ES-I3 (cell line): Measurements from ENCODE around the gene RUNX1.

ENCODE experiments used
- H3K36me3 ChIP-seq: 2 replicates; pipeline ENCODE4 v1.6.1; 2013; ENCODE audit warnings: mild to moderate bottlenecking, low read length, control low read depth, moderate library complexity; ENCODE audit not compliant: insufficient read depth
- H3K4me1 ChIP-seq: 2 replicates; pipeline ENCODE4 v1.6.1; 2013; ENCODE audit warnings: mild to moderate bottlenecking, control low read depth, low read length; ENCODE audit not compliant: insufficient read depth
- H3K9ac ChIP-seq: 2 replicates; pipeline ENCODE4 v1.6.1; 2013; ENCODE audit warnings: low read depth, mild to moderate bottlenecking, low read length, moderate library complexity
- H3K9me3 ChIP-seq: 2 replicates; pipeline ENCODE4 v1.6.1; 2013; ENCODE audit warnings: mild to moderate bottlenecking, low read length, moderate library complexity; ENCODE audit not compliant: control insufficient read depth, insufficient read depth

The RUNX1 gene

DNA sequence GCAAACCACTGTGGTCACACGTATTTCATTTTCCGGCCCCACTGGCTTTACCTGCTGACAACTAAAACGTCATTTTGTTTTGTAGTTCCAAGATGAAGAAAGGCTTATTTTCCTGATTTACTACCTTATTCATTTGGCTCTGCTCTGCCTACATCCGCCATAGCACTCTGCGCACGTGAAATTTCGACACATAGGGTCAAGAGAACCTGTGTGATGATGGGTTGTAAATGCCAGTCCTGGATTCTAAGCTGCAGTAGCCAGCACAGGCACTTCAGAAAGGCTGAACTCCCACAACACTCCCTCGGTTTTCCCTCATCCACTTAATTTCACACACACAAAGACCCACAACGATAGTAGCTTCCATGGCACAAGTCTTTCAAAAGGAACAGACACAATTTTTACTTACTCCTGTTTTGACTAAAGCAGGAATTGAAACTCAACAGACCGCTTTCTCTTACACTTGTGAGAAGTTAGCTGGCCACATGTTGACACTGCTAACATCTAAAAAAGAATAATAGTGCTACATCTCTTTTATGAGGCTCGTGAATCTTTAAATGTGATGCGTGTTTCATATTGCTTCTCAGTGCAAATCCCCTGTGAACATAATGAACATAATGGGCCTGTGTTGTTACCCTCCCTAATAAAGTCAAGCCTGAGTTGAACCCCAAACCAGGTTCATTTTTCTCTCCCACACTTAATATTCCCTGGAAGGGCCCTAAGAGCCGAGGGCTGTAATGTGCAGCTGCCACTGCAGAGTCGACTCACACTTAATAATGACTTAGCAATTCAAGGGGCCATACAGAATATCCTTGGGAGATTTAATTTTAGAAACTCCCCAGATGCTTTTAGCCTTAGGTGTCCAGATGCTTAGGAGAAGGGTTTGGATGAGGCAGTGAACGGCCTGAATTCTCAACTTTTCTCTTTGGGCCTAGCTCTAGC, 1.5 kb upstream of the RUNX1 start:
- no peak overlapping the region for H3K9ac ChIP-seq
- H3K36me3 ChIP-seq: no peaks in the 10 kb centered on the region
- H3K9me3 ChIP-seq: no peaks in the 10 kb centered on the region; the same call in 1 of the 2 replicates
- peaks cover 21% of the 10 kb centered on the region for H3K4me1 ChIP-seq

DNA sequence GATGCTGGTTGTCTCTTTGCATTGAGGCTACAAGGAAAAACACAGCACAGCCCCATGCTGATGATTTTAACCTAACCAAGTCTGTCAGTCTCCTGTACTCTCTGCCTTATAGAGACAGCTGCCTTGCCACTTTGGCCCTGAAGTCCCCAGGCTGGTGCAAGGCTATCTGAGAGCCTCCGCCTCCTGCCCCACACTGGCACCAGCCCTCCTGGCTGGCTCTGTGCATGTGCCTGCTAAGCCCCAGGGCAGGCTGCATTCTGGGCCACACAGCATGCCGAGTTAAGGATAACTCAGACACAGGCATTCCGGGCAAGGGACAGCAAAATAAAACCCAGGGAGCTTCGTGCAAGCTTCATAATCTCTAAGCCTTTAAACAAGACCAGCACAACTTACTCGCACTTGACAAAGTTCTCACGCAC, 910 bp downstream of the RUNX1 start:
- Histone ChIP-seq H3K4me1 (peaks cover 24% of the 10 kb centered on the region), H3K9me3 (peaks cover 3% of the 10 kb centered on the region; the same call in 1 of the 2 replicates), H3K9ac (no peak overlapping the region), H3K36me3 (no peaks in the 10 kb centered on the region)

DNA sequence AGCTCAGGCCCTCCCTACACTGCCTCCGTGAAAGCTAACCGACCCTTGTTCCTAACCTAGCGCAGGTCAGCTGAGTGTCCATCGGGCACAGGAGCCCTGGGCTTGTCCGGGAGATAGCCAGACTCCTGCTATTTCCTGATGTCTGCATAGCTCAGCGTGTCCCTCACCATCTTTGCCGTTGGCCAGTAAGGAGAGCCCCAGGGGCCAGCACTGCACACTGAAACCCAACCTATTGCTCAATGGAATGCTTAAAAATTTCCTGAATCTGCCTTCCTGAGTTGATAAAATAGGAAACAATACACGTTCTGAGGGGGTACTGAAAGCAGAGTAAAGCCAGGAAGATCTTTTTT, 2.2 kb downstream of the RUNX1 start:
- Histone ChIP-seq H3K36me3 (no peaks in the 10 kb centered on the region), H3K9me3 (peaks cover 3% of the 10 kb centered on the region; the same call in 1 of the 2 replicates), H3K9ac (no peak overlapping the region), H3K4me1 (peaks cover 24% of the 10 kb centered on the region)

DNA sequence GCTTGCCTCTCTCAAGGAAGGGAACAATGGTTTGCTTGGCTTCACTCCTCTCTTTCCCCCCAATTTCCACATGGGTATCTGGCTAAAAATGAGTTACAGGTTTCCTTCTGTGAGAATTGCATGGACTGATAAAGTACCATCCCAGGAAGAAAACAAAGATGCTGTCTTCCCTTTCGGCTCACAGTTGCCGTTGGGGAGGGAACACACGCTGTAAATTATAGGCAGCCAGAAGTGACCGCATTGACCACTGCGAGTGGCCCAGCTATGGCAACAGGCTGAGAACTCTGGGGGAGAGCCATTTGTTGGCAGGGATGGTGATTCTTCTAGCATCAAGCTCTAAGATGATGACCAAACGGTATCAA, 2.9 kb downstream of the RUNX1 start:
- Histone ChIP-seq H3K36me3 (no peaks in the 10 kb centered on the region), H3K4me1 (peaks cover 21% of the 10 kb centered on the region), H3K9ac (no peak overlapping the region)

DNA sequence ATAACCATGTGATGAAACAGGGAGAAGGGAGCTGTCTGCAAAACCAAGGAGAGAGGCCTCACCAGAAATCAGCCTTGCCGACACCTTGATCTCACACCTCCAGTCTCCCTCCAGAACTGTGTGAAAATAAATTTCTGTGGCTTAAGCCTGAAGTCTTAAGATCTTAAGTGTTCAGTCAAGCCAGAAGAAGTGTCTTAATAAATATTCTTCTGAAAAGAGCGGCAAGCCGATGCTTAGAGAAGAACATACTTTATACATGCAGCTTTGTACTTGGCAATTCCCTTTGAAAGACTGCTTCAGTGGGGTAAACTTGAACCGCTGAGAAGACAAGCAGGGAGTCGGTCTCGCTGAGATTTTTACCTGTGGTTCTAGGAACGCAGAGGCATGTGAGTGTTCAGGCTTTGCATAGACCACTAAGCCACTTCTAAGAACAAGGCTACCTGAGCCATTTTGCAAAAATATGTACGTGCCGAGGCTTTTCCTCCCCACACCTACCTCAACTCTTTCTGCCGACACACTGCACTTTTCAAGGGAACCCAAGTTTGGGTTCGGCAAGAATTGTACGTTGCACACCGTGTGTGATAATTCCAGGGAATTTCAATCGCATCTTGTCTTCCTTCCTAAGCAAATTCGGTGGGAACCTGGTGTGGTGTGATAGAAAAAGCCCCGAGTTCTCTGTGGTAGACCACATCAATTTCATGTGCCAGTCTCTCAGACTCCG, 3.4 kb downstream of the RUNX1 start:
- peaks cover 16% of the 10 kb centered on the region; the same call in 1 of the 2 replicates for H3K4me1 ChIP-seq
- H3K9me3 ChIP-seq: peaks cover 3% of the 10 kb centered on the region; the same call in 1 of the 2 replicates
- no peak overlapping the region for H3K9ac ChIP-seq
- H3K36me3 ChIP-seq: no peaks in the 10 kb centered on the region

More for the DNA sequence above, 2.9 kb downstream of the RUNX1 start:
- H3K9me3 ChIP-seq: peaks cover 3% of the 10 kb centered on the region; the same call in 1 of the 2 replicates

DNA sequence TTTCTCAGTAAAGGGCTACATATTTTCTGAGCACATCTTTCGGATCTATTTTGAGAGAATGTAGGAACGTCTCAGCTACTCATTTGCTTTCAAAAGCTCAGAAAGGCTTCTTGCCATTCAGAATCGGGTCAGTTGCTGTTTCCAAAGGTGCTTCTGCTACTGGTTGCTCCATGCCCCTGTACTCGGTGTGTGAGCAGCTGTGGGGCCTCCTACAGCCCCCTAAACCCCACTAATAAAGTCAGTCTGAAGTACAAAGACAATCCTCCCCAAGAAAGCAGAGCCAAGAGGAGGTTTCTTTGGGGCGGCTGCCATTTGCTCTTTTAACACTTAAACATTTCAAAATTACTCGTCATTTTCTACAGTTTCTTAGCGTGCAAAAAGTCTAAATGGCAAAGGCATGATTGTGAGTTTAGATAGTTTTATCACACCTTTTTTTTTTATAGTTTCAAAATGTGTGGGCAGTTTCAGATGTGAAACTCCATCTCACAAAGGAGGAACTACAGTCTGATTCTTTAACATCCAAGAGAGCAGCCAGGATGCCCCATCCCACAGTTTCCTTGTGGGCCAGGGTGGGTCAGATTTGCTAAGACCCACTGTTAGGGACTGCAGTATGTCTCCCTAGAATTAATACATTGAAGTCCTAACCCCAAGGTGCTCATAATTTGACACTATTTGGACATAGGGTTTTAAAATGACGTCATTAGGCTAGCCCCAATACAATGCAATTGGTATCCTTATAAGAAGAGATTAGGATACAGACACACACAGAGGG, 4.1 kb downstream of the RUNX1 start:
- Histone ChIP-seq H3K36me3 (no peaks in the 10 kb centered on the region), H3K4me1 (peaks cover 16% of the 10 kb centered on the region; the same call in 1 of the 2 replicates), H3K9me3 (peaks cover 3% of the 10 kb centered on the region; the same call in 1 of the 2 replicates), H3K9ac (no peak overlapping the region)

DNA sequence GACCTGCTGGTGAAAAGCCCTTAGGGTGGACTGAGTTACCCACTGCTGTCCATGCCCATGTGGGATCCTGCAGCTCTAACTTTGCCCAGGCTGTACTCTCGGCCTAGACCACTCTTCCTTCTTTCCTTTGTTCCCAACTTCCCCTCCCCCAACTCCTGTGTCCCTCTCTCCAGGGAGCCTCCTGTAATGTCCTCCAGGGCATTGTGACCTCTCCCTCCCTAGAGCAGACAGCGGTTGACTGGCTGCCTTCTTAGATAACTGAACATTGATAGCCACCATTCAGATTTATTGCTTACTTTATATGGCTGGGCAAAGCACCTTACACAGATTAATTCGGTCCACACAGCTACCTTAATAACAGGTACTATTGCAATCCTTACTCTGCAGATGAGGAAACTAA, 5.0 kb downstream of the RUNX1 start:
- no peak overlapping the region for H3K9ac ChIP-seq
- H3K36me3 ChIP-seq: no peaks in the 10 kb centered on the region
- peaks cover 3% of the 10 kb centered on the region; the same call in 1 of the 2 replicates for H3K9me3 ChIP-seq
- H3K4me1 ChIP-seq: peaks cover 16% of the 10 kb centered on the region; the same call in 1 of the 2 replicates

DNA sequence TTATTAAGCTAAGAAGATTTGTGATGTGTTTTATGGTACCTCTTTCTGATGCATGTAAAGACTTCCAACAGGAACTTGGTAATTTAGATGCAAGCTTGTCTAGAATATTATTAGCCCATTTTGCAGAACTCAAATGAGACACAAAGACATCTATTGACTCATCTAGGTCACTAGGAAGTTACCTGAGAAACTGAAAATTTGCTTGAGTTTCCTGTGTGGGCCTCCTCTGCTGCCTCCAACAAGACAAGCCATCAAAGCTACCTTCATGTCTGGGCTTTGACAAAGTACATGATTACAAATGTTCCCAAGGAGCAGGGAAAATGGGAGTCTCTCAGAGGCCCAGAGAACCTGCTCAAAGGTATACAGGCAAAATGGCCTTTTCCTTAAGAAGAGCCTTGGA, 5.6 kb downstream of the RUNX1 start:
- no peak overlapping the region for H3K9ac ChIP-seq
- no peaks in the 10 kb centered on the region for H3K36me3 ChIP-seq
- H3K9me3 ChIP-seq: peaks cover 3% of the 10 kb centered on the region; the same call in 1 of the 2 replicates
- peaks cover 16% of the 10 kb centered on the region; the same call in 1 of the 2 replicates for H3K4me1 ChIP-seq

DNA sequence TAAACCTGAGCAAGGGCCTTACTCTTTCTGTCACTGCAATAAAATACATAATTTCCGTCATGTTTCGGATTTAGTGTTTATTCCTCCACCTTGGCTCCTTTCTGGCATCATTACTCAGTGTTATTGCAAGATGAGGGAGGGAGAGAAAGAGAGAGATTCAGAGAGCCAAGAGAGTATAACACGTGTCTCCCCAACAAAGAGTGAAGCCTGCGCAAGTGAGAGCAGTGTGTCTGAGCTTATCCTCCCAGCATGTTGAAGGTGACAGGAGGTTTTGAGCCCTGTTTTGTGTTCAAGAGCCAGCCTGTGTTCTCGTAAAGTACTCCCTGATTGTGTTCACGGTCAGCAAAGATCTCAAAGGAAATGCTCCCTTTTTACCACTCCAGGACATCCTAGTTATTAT, 6.3 kb downstream of the RUNX1 start:
- H3K36me3 ChIP-seq: no peaks in the 10 kb centered on the region
- H3K4me1 ChIP-seq: peaks cover 12% of the 10 kb centered on the region; the same call in 1 of the 2 replicates
- no peak overlapping the region for H3K9ac ChIP-seq

DNA sequence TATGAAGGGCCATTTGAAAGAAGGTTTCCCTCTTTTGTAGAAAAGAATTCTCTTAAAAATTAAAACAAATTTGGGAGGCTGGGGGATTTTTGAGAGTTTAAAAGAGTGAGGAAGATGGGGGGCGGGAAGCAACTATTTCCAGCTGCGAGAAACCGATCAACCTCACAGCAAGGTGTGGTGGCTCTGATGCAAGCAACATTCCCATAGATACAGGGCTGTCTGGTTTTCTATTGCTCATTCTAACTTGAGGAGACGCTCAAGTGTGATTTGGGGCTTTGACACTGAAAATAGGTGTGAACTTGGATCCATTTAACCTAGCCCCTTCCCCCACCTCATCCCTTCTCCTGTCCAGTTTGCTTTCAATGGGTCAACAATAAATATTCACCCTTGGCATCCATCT, 7.2 kb downstream of the RUNX1 start:
- Histone ChIP-seq H3K36me3 (no peaks in the 10 kb centered on the region), H3K9ac (no peak overlapping the region), H3K9me3 (peaks cover 3% of the 10 kb centered on the region; the same call in 1 of the 2 replicates), H3K4me1 (peaks cover 5% of the 10 kb centered on the region; the same call in 1 of the 2 replicates)

More for the DNA sequence above, 6.3 kb downstream of the RUNX1 start:
- peaks cover 3% of the 10 kb centered on the region; the same call in 1 of the 2 replicates for H3K9me3 ChIP-seq

DNA sequence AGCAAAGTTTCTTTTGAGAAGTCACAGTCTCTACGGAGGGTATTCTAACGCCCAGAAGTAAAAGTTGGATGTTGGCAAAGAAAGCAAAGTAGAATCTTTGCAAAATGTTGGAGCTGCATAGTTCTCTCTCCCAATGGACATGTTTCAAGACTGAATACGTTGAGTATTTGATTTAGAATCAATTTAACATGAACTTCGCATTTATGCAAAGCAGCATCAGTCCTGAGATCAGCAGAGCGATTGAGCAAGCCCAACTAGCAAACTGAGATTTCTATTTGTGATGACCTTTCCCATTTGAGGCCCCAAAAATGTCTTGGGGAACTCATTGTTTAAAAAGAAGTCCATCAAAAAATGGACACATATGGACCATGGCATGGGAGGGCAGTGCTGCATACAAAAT, 8.0 kb downstream of the RUNX1 start:
- H3K9me3 ChIP-seq: peaks cover 3% of the 10 kb centered on the region; the same call in 1 of the 2 replicates
- peaks cover 3% of the 10 kb centered on the region; the same call in 1 of the 2 replicates for H3K4me1 ChIP-seq
- no peaks in the 10 kb centered on the region for H3K36me3 ChIP-seq
- no peak overlapping the region for H3K9ac ChIP-seq

DNA sequence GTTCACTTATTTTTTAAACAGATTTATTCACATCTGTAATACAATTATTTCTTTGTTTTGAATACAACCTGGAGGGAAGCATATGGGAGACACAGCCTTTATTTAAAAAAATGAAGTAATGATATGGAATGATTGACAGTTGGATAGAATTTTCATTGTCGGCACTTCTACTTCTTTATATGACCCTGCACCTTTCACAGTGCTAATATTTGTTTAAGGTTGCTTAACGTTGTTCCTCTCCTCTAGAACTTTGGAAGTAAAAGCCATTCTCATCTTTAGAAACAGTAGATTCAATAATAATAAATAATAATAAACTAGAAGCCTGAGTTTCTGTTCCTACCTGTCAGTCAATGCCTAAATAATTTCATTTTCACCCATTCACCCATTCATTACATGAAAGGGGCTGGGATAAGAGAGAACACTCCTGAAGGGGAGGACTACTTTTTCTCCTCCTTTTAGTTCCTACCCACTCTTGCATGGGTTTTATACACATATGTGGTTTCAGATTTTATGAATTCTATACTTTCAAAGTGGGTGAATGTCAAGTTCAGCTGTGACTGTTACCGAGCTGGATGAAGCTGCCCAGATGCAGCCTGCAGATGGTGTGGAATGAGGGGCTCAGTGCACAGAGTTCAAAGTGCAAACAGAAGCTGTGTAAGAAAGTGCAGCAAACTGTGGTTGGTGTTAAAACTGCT, 9.4 kb downstream of the RUNX1 start:
- H3K4me1 ChIP-seq: peaks cover 3% of the 10 kb centered on the region; the same call in 1 of the 2 replicates
- no peak overlapping the region for H3K9ac ChIP-seq
- no peaks in the 10 kb centered on the region for H3K36me3 ChIP-seq
- no peaks in the 10 kb centered on the region for H3K9me3 ChIP-seq

DNA sequence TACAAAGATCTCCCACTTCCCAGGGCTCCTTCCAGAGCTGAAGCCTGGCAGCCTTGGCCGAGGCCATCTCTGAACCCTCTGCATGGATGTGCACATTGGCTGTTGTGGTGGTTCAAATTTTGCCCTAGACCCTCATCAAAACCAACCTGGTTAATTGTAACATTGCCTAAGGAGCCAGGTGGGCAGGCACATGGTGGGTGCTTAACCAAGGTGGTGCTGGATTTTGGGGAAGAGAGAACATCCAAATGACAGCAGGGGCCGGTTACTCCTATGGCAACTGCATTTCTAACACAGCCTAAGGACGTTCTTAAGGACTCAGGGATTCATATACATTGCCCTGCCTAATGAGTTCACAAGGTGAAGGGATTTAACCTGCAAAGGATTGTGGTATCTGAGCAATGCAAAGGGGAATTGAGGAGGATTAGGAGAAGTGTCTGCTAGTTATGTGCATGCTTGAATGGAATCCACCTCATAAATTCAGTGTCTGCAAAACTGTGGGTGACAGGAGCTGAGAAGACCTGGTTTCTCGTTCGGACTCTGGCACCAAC, 10.3 kb downstream of the RUNX1 start:
- peaks cover 2% of the 10 kb centered on the region; the same call in 1 of the 2 replicates for H3K4me1 ChIP-seq
- H3K9me3 ChIP-seq: no peaks in the 10 kb centered on the region
- no peak overlapping the region for H3K9ac ChIP-seq
- no peaks in the 10 kb centered on the region for H3K36me3 ChIP-seq
